ENCODE results near the gene PTPRH. TPM values are rescaled to one million over a fixed set of nuclear protein-coding genes. Genes with fewer than 3 reads are reported as not detected.

The PTPRH gene
- total and polyA plus RNA-seq, 9 of the 15 experiments (the other 6 are each of a cell fraction or from before 2014, with no cell fraction given): 0.87 to 34.3 (median 22.7) TPM

DNA sequence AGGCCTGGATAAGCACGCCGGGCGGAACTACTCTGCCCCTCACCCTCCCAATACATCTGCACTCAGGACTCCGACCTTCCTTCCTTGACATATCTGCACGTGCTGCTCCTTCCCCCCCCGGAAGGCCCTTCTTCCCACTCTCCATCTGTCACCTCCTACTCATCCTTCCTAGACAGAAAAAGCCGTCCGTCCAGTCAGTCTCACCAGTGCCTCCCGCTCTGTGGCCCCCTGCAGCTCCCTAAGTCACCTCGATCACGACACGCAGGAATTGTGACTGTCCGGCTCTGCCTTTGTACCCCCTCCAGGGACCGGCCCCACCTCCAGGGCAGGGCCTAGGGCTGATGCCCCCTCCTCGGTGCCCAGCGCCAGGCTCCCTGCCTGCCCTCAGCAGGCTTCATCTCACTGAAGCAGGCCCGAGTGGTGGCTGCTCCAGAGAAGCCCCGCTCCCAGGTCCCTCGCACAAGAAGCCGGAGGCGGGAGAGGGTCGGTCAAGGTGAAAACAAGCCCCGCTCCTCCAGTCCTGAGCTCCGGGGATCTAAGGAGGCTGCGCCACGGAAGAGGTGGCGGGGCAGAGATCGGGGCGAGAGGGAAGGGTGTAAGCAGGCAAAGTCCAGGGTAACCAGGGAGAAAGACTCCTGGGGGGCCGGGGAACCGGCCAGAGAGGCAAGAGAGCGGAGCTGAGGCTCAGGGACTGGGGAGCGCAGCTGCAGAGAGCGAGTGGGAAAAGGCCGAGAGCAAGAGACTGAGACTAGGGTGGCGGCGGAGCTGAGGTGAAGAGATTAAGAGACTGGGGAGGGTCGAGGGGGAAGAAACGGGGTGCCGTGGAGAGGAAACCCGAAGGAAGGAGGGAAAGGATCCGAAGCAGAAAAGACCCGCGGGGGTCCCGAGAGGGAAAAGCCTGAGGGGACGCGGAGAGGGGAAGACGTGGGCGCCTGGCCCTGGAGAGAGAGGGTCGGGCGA lies 48.4 kb upstream of the PTPRH start (continued):
- TF ChIP-seq, protein P1, sequence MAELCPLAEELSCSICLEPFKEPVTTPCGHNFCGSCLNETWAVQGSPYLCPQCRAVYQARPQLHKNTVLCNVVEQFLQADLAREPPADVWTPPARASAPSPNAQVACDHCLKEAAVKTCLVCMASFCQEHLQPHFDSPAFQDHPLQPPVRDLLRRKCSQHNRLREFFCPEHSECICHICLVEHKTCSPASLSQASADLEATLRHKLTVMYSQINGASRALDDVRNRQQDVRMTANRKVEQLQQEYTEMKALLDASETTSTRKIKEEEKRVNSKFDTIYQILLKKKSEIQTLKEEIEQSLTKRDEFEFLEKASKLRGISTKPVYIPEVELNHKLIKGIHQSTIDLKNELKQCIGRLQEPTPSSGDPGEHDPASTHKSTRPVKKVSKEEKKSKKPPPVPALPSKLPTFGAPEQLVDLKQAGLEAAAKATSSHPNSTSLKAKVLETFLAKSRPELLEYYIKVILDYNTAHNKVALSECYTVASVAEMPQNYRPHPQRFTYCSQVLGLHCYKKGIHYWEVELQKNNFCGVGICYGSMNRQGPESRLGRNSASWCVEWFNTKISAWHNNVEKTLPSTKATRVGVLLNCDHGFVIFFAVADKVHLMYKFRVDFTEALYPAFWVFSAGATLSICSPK (IDR thresholded peaks at IDR 0.05; ENCODE audit: borderline replicate concordance): no peak
- TF ChIP-seq, protein P2, sequence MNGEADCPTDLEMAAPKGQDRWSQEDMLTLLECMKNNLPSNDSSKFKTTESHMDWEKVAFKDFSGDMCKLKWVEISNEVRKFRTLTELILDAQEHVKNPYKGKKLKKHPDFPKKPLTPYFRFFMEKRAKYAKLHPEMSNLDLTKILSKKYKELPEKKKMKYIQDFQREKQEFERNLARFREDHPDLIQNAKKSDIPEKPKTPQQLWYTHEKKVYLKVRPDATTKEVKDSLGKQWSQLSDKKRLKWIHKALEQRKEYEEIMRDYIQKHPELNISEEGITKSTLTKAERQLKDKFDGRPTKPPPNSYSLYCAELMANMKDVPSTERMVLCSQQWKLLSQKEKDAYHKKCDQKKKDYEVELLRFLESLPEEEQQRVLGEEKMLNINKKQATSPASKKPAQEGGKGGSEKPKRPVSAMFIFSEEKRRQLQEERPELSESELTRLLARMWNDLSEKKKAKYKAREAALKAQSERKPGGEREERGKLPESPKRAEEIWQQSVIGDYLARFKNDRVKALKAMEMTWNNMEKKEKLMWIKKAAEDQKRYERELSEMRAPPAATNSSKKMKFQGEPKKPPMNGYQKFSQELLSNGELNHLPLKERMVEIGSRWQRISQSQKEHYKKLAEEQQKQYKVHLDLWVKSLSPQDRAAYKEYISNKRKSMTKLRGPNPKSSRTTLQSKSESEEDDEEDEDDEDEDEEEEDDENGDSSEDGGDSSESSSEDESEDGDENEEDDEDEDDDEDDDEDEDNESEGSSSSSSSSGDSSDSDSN (IDR thresholded peaks at IDR 0.05; ENCODE audit: borderline replicate concordance in 1 of 2, low read depth in 2 of 2, low read length in 2 of 2): 0 out of 4 replicates have a peak, but pooled peaks have one; percentile 46 to 50
- TF ChIP-seq MCM5 (IDR thresholded peaks at IDR 0.05; ENCODE audit: low read depth) (no peak), L3MBTL2 (IDR thresholded peaks at IDR 0.05) (0 out of 2 replicates have a peak, but pooled peaks have one; percentile 41), ZNF165 (CRISPR knock-in tag; IDR thresholded peaks at IDR 0.05; ENCODE audit: borderline replicate concordance) (no peak), RBM22 (IDR thresholded peaks at IDR 0.05; ENCODE audit: low read depth, low read length, poor library complexity, severe bottlenecking) (no peak), CREM (IDR thresholded peaks at IDR 0.05; ENCODE audit: low read depth) (peak; percentile 3; the same call in 1 of the 2 replicates), HMG20A (CRISPR knock-in tag; conservative IDR thresholded peaks at IDR 0.05) (no peak), NCOR1 (IDR thresholded peaks at IDR 0.05) (no peak), TARDBP (IDR thresholded peaks at IDR 0.05) (no peak), HMGN3 (IDR thresholded peaks at IDR 0.05; ENCODE audit: borderline replicate concordance, extremely low read depth, insufficient read length, low read depth, low read length) (no peak)
- TF ChIP-seq, protein P3, sequence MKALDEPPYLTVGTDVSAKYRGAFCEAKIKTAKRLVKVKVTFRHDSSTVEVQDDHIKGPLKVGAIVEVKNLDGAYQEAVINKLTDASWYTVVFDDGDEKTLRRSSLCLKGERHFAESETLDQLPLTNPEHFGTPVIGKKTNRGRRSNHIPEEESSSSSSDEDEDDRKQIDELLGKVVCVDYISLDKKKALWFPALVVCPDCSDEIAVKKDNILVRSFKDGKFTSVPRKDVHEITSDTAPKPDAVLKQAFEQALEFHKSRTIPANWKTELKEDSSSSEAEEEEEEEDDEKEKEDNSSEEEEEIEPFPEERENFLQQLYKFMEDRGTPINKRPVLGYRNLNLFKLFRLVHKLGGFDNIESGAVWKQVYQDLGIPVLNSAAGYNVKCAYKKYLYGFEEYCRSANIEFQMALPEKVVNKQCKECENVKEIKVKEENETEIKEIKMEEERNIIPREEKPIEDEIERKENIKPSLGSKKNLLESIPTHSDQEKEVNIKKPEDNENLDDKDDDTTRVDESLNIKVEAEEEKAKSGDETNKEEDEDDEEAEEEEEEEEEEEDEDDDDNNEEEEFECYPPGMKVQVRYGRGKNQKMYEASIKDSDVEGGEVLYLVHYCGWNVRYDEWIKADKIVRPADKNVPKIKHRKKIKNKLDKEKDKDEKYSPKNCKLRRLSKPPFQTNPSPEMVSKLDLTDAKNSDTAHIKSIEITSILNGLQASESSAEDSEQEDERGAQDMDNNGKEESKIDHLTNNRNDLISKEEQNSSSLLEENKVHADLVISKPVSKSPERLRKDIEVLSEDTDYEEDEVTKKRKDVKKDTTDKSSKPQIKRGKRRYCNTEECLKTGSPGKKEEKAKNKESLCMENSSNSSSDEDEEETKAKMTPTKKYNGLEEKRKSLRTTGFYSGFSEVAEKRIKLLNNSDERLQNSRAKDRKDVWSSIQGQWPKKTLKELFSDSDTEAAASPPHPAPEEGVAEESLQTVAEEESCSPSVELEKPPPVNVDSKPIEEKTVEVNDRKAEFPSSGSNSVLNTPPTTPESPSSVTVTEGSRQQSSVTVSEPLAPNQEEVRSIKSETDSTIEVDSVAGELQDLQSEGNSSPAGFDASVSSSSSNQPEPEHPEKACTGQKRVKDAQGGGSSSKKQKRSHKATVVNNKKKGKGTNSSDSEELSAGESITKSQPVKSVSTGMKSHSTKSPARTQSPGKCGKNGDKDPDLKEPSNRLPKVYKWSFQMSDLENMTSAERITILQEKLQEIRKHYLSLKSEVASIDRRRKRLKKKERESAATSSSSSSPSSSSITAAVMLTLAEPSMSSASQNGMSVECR (CRISPR knock-in tag; IDR thresholded peaks at IDR 0.05): peak; percentile 20; the same call in 1 of the 2 replicates
- TF ChIP-seq, protein P4, sequence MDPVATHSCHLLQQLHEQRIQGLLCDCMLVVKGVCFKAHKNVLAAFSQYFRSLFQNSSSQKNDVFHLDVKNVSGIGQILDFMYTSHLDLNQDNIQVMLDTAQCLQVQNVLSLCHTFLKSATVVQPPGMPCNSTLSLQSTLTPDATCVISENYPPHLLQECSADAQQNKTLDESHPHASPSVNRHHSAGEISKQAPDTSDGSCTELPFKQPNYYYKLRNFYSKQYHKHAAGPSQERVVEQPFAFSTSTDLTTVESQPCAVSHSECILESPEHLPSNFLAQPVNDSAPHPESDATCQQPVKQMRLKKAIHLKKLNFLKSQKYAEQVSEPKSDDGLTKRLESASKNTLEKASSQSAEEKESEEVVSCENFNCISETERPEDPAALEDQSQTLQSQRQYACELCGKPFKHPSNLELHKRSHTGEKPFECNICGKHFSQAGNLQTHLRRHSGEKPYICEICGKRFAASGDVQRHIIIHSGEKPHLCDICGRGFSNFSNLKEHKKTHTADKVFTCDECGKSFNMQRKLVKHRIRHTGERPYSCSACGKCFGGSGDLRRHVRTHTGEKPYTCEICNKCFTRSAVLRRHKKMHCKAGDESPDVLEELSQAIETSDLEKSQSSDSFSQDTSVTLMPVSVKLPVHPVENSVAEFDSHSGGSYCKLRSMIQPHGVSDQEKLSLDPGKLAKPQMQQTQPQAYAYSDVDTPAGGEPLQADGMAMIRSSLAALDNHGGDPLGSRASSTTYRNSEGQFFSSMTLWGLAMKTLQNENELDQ (CRISPR knock-in tag; IDR thresholded peaks at IDR 0.05; ENCODE audit: borderline replicate concordance): no peak
- TF ChIP-seq, protein P5, sequence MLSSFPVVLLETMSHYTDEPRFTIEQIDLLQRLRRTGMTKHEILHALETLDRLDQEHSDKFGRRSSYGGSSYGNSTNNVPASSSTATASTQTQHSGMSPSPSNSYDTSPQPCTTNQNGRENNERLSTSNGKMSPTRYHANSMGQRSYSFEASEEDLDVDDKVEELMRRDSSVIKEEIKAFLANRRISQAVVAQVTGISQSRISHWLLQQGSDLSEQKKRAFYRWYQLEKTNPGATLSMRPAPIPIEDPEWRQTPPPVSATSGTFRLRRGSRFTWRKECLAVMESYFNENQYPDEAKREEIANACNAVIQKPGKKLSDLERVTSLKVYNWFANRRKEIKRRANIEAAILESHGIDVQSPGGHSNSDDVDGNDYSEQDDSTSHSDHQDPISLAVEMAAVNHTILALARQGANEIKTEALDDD (IDR thresholded peaks at IDR 0.05): no peak

Data from K562 (cell line).